ENCODE measurements around the gene SORCS2.

Gene SORCS2

DNA sequence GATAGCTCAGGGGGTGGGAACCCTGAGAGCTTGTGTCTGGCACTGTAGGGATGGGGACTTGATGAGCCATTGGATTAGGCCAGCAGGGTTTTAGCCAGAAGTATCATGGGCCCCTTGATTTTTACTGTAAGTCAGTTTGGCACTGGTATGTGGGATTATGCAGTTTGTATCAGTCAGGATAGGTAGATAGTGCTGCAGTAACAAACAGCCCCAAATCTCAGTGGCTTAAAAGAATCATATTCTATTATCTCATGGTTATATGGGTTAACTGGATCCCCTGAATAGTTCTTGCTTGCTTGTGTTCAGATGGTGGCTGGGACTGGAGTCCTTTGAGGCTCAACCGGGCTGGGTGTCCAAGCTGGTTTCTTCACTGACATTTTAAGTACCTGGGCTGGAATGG is 56.5 kb downstream of the SORCS2 start:
- no peak for DNase-seq (ENCODE audit: low read depth, low spot score)
- Histone ChIP-seq H3K4me1 (ENCODE audit: insufficient read depth, insufficient read length) (peaks cover 3% of the 10 kb centered on the region), H3K27me3 (ENCODE audit: insufficient read depth, insufficient read length) (no peaks in the 10 kb centered on the region), H3K36me3 (ENCODE audit: insufficient read depth, insufficient read length, low read length) (no peaks in the 10 kb centered on the region), H3K9ac (ENCODE audit: insufficient read length, low read depth) (no peak overlapping the region), H3K4me3 (ENCODE audit: insufficient read length, low read depth) (no peak overlapping the region), H3K9me3 (ENCODE audit: insufficient read depth, low read length) (peaks cover 12% of the 10 kb centered on the region; the same call in 1 of the 2 replicates)
- TF ChIP-seq ZNF274 (IDR thresholded peaks at IDR 0.05; ENCODE audit: low read depth, low read length) (no peak), YY1 (IDR thresholded peaks at IDR 0.05; ENCODE audit: insufficient read depth, insufficient read length) (no peak), SUZ12 (IDR thresholded peaks at IDR 0.05; ENCODE audit: extremely low read depth, insufficient read depth, insufficient read length) (no peak)

DNA sequence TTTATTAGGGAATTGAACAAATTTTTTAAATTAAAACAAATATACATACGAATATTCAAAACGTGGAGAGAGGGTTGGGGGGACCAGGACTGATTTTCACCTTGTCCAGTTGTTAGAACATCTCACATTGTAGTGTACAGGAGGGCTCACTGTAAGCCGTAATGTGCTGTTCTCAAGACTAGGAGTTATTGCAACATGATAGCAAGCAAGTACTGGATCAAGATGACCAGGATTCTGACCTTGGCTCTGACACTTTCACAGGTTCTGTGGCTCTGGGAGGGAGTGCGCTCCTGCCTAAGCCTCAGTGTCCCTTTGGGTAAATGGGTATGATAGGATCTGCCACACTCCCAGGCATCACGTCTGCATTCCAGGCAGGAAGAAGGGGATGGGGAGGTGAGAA is 59.0 kb downstream of the SORCS2 start:
- no peaks in the 10 kb centered on the region for H3K36me3 ChIP-seq (ENCODE audit: insufficient read depth, insufficient read length, low read length)
- no peak overlapping the region for H3K9ac ChIP-seq (ENCODE audit: insufficient read length, low read depth)
- no peak for DNase-seq (ENCODE audit: low read depth, low spot score)
- H3K4me1 ChIP-seq (ENCODE audit: insufficient read depth, insufficient read length) = peaks cover 3% of the 10 kb centered on the region
- TF ChIP-seq SUZ12 (IDR thresholded peaks at IDR 0.05; ENCODE audit: extremely low read depth, insufficient read depth, insufficient read length) = no peak
- no peak for TF ChIP-seq ZNF274 (IDR thresholded peaks at IDR 0.05; ENCODE audit: low read depth, low read length)
- no peak for TF ChIP-seq YY1 (IDR thresholded peaks at IDR 0.05; ENCODE audit: insufficient read depth, insufficient read length)
- no peaks in the 10 kb centered on the region for H3K27me3 ChIP-seq (ENCODE audit: insufficient read depth, insufficient read length)
- H3K9me3 ChIP-seq (ENCODE audit: insufficient read depth, low read length) = peaks cover 12% of the 10 kb centered on the region; the same call in 1 of the 2 replicates
- H3K4me3 ChIP-seq (ENCODE audit: insufficient read length, low read depth) = no peak overlapping the region

DNA sequence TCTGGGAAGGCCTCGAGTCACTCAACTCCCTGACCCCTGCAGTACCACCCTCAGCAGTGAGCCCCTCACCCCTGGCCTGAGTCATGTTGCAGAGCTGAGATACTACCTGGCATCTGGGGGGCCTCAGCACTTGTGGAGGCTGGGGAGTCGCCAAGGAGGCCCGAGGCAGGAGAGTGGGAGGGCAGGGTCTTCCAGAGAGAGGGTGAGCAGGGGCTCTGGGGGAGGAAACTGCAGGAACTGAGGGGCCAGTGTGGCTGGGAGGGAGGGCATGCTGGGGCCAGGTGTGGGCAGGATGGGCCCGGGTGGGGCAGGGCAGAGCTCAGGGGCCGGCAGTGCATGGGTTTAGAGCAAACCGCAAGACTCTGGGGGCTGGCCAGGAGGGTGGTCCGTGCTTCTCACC is 59.7 kb downstream of the SORCS2 start:
- Histone ChIP-seq H3K4me1 (ENCODE audit: insufficient read depth, insufficient read length) (peaks cover 3% of the 10 kb centered on the region), H3K36me3 (ENCODE audit: insufficient read depth, insufficient read length, low read length) (no peaks in the 10 kb centered on the region), H3K9ac (ENCODE audit: insufficient read length, low read depth) (no peak overlapping the region), H3K4me3 (ENCODE audit: insufficient read length, low read depth) (no peak overlapping the region), H3K27me3 (ENCODE audit: insufficient read depth, insufficient read length) (no peaks in the 10 kb centered on the region), H3K9me3 (ENCODE audit: insufficient read depth, low read length) (peaks cover 12% of the 10 kb centered on the region; the same call in 1 of the 2 replicates)
- DNase-seq (ENCODE audit: low read depth, low spot score) = no peak
- TF ChIP-seq YY1 (IDR thresholded peaks at IDR 0.05; ENCODE audit: insufficient read depth, insufficient read length) (no peak), SUZ12 (IDR thresholded peaks at IDR 0.05; ENCODE audit: extremely low read depth, insufficient read depth, insufficient read length) (no peak), ZNF274 (IDR thresholded peaks at IDR 0.05; ENCODE audit: low read depth, low read length) (no peak)

GRCh38 chr4:7252510-7253340 is 60.4 kb downstream of the SORCS2 start:
- Histone ChIP-seq H3K9me3 (ENCODE audit: insufficient read depth, low read length) (peaks cover 12% of the 10 kb centered on the region; the same call in 1 of the 2 replicates), H3K9ac (ENCODE audit: insufficient read length, low read depth) (no peak overlapping the region), H3K4me1 (ENCODE audit: insufficient read depth, insufficient read length) (peaks cover 3% of the 10 kb centered on the region), H3K36me3 (ENCODE audit: insufficient read depth, insufficient read length, low read length) (no peaks in the 10 kb centered on the region), H3K4me3 (ENCODE audit: insufficient read length, low read depth) (no peak overlapping the region), H3K27me3 (ENCODE audit: insufficient read depth, insufficient read length) (no peaks in the 10 kb centered on the region)
- TF ChIP-seq ZNF274 (IDR thresholded peaks at IDR 0.05; ENCODE audit: low read depth, low read length) = no peak
- DNase-seq (ENCODE audit: low read depth, low spot score) = no peak

GRCh38 chr4:7253341-7253700 is 61.0 kb downstream of the SORCS2 start:
- Histone ChIP-seq H3K4me1 (ENCODE audit: insufficient read depth, insufficient read length) (peaks cover 3% of the 10 kb centered on the region), H3K4me3 (ENCODE audit: insufficient read length, low read depth) (no peak overlapping the region), H3K27me3 (ENCODE audit: insufficient read depth, insufficient read length) (no peaks in the 10 kb centered on the region)

GRCh38 chr4:7253837-7254236 is 61.5 kb downstream of the SORCS2 start:
- peaks cover 6% of the 10 kb centered on the region; the same call in 1 of the 2 replicates for H3K9me3 ChIP-seq (ENCODE audit: insufficient read depth, low read length)
- no peaks in the 10 kb centered on the region for H3K36me3 ChIP-seq (ENCODE audit: insufficient read depth, insufficient read length, low read length)
- DNase-seq (ENCODE audit: low read depth, low spot score) = no peak
- H3K9ac ChIP-seq (ENCODE audit: insufficient read length, low read depth) = no peak overlapping the region
- TF ChIP-seq YY1 (IDR thresholded peaks at IDR 0.05; ENCODE audit: insufficient read depth, insufficient read length) (no peak), SUZ12 (IDR thresholded peaks at IDR 0.05; ENCODE audit: extremely low read depth, insufficient read depth, insufficient read length) (no peak), ZNF274 (IDR thresholded peaks at IDR 0.05; ENCODE audit: low read depth, low read length) (no peak)
- H3K4me3 ChIP-seq (ENCODE audit: insufficient read length, low read depth) = no peak overlapping the region
- H3K27me3 ChIP-seq (ENCODE audit: insufficient read depth, insufficient read length) = no peaks in the 10 kb centered on the region
- peaks cover 3% of the 10 kb centered on the region for H3K4me1 ChIP-seq (ENCODE audit: insufficient read depth, insufficient read length)

More at GRCh38 chr4:7253341-7253700, 61.0 kb downstream of the SORCS2 start:
- Histone ChIP-seq H3K9ac (ENCODE audit: insufficient read length, low read depth) (no peak overlapping the region), H3K36me3 (ENCODE audit: insufficient read depth, insufficient read length, low read length) (no peaks in the 10 kb centered on the region), H3K9me3 (ENCODE audit: insufficient read depth, low read length) (peaks cover 12% of the 10 kb centered on the region; the same call in 1 of the 2 replicates)
- TF ChIP-seq YY1 (IDR thresholded peaks at IDR 0.05; ENCODE audit: insufficient read depth, insufficient read length) = no peak
- TF ChIP-seq SUZ12 (IDR thresholded peaks at IDR 0.05; ENCODE audit: extremely low read depth, insufficient read depth, insufficient read length) = no peak
- TF ChIP-seq ZNF274 (IDR thresholded peaks at IDR 0.05; ENCODE audit: low read depth, low read length) = no peak
- no peak for DNase-seq (ENCODE audit: low read depth, low spot score)

DNA sequence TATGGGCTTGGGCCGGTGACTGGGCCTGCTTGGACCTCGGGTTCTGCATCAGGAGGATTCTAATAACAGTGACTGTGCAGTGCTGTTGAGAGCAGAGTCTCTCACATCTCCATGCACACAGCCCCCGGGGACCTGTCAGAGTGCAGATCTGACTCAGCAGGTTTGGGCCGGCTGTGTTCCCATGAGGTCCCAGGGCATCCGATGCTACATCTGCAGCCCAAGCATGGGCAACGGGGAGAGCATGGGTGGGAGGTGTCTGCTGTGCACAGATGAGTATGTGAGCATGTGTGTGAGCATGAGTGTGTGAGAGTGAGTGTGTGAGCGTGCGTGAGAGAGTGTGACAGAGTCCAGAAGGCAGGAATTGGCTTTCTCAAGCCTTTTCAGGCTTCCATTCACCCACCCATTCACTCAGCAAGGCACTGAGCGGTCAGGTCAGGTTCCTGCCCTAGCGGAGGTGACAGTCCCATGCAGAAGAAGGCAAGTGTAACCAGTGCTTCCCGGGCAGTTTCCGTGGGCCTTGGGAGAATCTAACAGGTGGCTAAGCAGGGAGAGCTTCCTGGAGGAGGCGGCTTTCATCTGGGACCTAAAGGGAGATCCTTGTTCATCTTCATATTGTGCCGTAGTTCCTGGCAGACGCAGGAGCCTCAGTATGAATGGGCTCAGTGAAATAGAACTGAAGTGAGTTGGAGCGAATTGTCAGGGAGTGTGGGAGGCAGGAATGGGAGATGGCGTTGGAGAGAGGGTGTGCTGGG is 62.6 kb downstream of the SORCS2 start:
- DNase-seq (ENCODE audit: low read depth, low spot score) = no peak
- H3K36me3 ChIP-seq (ENCODE audit: insufficient read depth, insufficient read length, low read length) = no peaks in the 10 kb centered on the region
- peaks cover 3% of the 10 kb centered on the region for H3K4me1 ChIP-seq (ENCODE audit: insufficient read depth, insufficient read length)
- H3K9me3 ChIP-seq (ENCODE audit: insufficient read depth, low read length) = peaks cover 8% of the 10 kb centered on the region; the same call in 1 of the 2 replicates
- H3K4me3 ChIP-seq (ENCODE audit: insufficient read length, low read depth) = no peak overlapping the region
- H3K9ac ChIP-seq (ENCODE audit: insufficient read length, low read depth) = no peak overlapping the region
- TF ChIP-seq YY1 (IDR thresholded peaks at IDR 0.05; ENCODE audit: insufficient read depth, insufficient read length) (no peak), ZNF274 (IDR thresholded peaks at IDR 0.05; ENCODE audit: low read depth, low read length) (no peak), SUZ12 (IDR thresholded peaks at IDR 0.05; ENCODE audit: extremely low read depth, insufficient read depth, insufficient read length) (no peak)
- H3K27me3 ChIP-seq (ENCODE audit: insufficient read depth, insufficient read length) = no peaks in the 10 kb centered on the region
